GM18511 (cell line): ENCODE measurements around the gene ZNF366.

Experiments
- ATAC-seq: cut with Tn5 transposase; IDR thresholded peaks from one replicate; pipeline ENCODE4 v1.9.1; 2021; ENCODE audit warnings: mild to moderate bottlenecking, moderate library complexity; ENCODE audit not compliant: unreplicated experiment

ZNF366 gene, protein sequence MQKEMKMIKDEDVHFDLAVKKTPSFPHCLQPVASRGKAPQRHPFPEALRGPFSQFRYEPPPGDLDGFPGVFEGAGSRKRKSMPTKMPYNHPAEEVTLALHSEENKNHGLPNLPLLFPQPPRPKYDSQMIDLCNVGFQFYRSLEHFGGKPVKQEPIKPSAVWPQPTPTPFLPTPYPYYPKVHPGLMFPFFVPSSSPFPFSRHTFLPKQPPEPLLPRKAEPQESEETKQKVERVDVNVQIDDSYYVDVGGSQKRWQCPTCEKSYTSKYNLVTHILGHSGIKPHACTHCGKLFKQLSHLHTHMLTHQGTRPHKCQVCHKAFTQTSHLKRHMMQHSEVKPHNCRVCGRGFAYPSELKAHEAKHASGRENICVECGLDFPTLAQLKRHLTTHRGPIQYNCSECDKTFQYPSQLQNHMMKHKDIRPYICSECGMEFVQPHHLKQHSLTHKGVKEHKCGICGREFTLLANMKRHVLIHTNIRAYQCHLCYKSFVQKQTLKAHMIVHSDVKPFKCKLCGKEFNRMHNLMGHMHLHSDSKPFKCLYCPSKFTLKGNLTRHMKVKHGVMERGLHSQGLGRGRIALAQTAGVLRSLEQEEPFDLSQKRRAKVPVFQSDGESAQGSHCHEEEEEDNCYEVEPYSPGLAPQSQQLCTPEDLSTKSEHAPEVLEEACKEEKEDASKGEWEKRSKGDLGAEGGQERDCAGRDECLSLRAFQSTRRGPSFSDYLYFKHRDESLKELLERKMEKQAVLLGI

DNA sequence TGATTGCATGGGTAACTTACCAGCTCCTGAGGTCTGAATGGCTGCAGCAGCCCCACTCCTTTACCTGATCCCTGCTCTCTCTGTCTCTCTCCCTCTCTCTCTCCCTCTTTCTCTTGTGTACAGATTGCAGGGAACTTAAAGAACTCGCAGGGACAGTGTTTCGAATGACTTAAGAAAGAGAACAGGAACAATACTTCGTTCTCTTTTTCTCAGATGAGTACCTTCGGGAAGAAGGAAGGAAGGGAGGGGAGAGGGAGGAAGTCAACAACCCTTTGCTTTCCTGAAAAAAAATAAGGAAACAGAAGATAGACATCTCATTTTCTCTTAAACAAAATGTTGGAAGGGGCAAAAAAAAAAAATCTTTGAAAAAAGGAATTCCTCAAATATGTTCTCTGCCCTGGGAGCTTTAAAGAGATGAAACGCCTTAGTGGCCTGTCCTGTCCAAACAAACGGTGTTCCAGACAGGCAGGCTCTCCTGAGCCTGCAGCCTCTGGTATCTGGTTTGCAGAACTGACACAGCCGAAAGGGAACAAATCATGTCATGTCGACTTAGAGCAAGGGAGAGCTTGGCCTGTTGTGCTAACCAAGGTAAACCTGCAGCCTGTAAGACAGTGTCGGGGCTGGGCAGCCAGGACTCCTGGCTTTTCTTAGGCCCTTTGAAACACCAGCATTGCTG is at the start of gene ZNF366:
ZNF366 (minus strand) TSS at position 180 of the 676 bp plus-strand sequence. CDS start 45,914 bp downstream, outside the sequence.
- no peak for ATAC-seq

DNA sequence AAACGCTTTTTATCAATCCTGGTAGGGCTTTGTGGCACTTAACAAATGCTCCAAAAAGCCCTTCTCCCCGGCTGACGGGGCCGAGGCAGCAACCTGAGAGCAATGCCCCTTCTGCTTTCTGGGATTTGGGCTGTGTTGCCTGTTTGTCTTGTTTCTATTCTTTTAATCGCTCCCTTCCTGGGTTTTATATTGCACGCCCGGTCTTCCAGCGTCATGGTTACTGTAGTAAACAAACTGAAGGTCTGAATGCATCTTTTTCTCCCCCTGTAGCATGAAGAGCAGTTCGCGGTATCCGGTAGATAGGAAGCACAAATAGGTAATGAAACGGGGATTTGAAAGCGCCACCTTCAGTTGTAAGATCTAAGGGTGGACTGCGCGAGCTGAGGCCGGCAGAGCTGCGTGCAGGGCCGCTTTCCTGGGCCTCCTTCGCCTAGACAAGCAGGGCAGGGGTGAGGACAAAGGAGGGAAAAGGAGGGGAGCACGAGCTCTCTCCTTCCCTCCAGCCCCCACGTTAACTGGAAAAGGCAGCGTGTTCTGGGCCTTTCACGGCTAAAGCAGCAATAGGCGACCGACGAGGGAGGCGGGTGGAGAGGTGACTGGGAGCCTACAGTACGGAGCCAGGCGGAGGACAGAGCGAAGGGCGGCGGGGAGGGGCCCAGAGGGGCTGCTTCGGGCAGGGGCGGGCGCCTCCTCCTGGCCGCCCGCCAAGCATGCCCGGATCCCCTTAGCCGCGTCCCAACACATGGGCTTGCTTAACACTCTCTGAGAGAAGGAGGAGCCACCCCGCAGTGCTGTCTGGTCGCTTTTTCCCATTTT is 49.3 kb upstream of the ZNF366 start:
- ATAC-seq = peak; percentile 84

DNA sequence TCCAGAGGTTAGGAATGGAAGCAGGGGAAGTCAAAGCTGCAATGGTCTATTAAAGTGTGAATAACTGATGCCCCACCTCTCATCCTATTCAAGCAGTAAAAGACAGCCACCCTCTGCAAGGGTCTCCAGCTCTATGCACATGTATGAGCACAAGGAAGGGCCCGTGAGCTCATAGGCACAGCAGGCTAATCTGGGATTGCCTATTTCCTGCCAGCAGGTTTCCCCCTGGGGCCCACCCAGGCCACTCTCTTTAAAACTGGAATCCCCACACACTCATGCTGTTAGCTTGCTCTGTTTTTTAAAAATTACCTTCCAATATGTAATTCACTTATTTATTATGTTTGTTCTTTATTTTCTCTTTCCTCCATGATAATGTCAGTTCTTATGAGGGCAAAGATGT is 48.7 kb upstream of the ZNF366 start:
- ATAC-seq = no peak

DNA sequence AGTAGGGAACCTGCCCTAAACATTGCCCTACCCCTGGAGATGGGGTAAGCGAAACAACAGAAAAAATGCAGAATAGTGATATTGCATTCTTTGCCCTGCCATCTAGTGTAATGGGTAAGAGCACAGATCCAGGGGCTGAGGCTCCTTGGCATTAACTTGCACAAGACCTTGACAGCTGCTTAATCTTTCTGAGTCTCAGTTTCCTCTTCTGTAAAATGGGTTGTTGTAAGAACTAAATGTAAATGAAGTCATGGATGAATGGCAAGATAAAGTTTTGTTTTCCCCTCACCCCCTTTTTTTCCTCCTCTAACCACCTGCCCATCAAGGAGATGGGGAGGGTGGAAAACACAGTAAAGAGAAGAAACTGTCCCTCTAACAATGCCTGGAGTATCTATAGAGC is 47.7 kb upstream of the ZNF366 start:
- ATAC-seq = no peak

DNA sequence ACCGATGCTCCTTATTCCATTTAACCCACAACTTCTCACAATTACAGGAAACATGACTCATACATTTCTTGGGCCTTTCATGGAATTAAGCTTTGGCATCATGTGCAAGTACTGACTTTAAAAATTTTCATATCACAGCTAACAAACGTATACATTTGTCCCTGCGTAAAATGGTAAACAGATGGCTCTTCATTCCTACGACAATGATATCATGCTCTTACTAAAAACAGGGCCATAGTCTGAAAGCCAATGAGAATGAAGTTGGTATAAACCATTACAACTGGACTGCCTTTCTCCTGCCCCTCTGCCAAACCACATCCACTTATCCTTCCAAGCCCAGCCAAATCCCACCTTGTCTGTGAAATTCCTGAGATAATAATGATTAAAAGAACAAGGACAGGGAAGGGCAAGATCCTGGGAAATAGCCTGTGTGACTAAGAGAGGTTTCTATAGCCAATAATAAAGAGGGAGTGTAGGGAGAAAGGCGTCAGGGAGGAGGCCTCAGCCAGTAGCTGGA is 44.9 kb upstream of the ZNF366 start:
- ATAC-seq = no peak

DNA sequence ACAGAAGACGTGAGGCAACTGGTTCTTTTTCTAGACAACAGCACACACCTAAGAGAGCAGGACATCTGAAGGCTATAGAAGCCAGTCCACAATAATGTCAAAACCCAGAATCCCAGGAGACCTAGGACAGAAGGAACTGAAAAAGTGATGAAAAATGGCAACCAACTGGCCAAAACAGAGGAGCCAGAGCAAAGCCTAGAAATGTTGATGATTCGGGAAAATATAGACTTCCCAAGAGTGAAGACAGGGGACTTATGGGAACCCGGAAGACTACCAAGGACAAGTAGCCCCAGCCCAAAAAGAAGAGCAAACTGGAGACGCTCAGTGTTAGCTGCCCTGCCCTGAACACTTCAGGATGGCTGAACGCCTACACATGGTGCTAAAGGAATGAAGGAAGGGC is 43.4 kb upstream of the ZNF366 start:
- ATAC-seq = no peak

DNA sequence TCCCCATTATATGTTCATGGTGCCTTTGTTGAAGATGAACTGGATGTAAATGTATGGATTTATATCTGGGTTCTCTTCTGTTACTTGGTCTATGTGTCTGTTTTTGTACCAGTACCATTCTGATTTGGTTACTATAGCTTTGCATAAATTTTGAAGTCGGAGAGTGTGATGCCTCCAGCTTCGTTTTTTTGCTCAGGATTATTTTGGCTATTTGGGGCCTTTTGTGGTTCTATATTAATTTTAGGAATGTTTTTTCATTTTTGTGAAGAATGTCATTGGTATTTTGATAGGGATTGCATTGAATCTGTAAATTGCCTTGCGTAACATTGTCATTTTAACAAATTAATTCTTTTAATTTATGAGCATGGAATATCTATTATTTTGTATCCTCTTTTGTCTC is 36.6 kb upstream of the ZNF366 start:
- ATAC-seq = no peak

DNA sequence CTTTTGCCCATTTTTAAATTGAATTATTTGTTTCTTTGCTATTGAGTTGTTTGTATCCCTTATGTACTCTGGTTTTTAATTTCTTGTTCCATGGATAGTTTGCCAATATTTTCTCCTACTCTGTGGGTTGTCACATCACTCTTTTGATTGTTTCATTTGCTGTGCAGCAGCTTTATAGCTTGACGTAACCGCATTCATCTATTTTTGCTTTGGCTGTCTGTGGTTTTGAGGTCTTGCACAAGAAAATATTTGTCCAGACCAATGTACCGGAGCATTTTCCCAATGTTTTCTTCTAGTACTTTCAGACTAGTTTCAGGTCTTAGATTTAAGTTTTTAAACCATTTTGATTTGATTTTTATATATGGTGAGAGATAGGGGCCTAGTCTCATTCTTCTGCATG is 36.2 kb upstream of the ZNF366 start:
- ATAC-seq = no peak

DNA sequence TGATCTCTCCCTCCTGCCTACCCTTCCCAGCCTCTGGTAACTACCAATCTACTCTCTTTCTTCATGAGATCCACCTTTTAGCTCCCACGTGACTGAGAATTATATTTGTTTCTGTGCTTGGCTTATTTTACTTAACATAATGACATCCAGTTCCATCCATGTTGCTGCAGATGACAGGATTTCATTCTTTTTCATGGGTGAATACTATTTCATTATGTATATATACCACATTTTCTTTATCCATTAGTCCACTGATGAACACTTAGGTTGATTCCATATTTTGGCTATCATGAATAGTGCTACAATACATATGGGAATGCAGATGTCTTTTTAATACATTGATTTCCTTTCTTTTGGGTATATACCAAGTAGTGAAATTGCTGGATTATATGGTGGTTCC is 35.5 kb upstream of the ZNF366 start:
- ATAC-seq = no peak

DNA sequence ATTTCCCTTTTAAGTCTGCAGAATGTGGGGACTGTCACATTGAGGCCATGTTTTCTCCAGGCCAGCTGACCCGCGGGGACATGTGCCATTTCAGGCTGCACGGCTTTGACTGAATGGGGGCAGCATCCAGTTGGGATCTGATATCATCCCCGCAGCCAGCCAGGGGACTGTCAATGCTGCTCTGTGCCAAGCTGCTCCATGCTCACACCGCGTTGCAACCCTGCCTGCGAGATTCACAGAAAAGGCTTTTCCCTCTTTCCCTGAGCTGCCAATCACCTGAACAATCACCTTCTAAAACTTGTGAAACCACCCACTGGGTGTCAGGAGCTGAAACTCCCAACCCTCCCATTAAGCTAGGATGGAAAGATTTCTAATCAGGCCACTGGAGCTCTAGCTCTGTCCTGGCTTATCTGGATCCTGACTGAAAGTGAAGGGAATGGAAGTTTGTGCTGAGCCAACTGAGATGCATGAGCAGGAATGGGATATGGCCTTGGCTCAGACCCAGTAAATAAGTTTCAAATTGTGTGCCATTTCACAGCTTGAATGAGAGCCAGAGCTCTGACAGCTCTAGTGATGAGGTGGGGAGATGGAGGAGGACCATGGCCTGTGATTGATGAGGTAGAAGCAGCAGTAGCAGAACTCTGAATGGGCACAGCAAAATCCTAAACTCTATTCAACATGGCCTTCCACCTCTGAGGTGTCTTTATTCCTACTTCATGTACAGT is 34.5 kb upstream of the ZNF366 start:
- ATAC-seq = no peak

DNA sequence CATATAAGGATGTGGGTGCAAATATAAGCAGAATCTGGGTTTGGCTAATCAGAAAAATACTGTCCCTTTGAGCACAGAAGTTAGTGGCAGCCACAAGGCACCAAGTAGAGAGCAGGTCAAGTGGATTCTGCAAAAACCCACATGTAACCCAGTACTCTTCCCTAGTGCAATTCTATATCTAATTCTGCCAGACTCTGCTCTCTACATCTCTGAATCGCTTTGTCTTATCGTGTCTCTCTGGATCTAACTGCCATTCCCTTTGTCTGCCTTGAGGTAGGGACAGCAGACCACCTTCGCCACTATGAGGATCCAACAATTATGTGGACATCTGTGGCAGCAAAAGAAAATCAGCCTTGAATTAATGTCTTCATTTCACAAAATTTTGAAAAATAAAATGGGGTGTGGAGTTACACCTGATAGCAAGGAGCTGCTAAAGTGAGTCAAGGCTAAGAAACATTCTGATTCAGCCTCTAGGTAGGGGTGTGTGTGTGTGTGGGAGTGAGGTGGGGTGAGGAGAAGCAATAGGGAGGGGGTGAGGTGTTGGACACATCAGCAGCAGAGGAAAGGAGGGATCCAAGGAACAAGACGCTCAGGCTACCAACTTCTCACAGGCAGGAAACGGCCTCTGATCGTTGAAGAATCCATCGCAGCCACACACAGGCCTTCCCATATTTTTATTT is 33.7 kb upstream of the ZNF366 start:
- no peak for ATAC-seq

DNA sequence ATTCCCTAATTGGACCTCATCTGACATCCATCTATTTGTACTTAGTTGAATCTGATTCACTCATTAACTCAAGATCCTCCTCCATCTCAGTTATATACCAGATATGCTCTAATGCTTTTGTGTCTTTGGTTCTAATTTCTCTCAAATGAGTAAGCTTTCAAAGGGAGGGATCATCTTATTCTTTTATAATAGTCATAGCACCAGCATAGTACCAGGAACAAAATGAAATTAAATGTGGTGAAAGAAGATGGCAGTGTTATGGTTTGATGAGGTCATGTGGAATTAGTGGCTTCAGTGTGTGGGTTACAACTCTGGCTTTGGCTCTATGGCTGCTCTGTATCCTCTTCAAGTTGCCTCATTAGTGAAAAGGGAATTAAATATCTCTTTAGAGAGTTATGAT is 32.5 kb upstream of the ZNF366 start:
- ATAC-seq = no peak

DNA sequence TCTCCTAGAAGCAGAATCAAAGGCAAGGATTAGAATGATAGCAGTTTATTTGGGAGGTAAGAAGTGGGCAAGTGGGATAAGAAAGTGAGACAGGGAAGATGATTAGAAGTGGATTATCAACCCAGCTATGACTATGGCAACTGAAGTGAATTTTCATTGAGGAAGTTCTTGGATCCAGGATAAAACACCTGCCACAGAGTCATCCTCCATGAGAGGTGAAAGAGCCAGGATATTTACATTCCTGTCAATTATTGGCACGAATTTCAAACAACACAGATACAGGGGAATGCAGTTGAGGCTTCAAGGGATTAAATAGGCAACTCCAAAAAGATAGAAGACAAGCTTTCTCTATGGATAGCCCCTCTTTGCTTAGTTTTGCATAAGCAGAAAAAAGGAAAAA is 31.8 kb upstream of the ZNF366 start:
- no peak for ATAC-seq

DNA sequence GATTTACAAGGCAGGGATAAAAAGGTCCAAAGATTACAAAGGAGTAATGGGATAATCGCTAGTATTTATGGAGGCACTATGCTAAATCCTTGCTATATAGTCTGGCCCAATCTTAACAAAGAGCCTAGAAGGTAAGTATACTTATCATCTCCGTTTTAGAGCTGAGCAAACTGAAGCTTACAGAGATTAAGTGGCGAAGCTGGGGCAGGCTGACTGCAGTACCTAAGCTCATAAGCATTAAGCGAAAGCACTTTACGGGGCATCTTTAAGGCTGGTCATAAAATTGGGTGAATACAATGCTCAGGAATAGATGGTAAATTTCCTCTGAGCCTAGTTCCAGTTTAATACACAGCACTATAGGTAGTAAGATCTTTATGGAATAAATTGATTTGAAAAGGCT is 30.0 kb upstream of the ZNF366 start:
- ATAC-seq = no peak

DNA sequence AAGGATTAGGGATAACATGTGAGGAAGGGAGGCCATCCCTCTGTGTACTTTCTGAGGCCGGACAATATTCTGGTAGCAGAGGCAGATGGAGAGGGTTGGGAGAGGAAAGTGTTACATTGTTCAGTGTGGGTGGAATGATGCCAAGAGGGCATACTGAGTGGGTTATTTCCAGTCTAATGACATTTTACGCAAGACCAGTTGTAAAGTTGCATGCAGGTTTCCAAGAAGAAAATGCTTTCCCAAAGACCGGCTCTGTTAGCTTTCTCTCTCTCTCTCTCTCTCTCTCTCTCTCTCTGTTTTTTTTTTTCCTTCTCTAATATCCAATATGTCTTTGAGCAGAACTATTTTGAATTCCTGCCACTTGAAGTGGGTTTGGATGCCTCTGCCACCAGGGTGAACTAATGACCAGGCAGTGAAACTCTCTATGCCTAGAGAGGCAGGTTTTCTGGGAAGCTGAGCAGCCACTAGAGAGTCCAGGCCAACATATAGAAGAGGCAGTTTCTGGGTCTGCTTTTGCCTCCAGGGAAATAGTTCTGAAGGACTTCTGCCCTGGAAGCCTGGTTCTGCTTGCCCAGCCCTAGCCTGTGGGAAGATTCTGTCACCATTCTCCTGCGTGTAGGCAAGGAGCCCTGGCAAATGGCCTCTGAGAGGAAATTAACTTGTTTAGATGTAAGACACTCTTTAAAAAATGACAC is 24.4 kb upstream of the ZNF366 start:
- ATAC-seq = no peak

DNA sequence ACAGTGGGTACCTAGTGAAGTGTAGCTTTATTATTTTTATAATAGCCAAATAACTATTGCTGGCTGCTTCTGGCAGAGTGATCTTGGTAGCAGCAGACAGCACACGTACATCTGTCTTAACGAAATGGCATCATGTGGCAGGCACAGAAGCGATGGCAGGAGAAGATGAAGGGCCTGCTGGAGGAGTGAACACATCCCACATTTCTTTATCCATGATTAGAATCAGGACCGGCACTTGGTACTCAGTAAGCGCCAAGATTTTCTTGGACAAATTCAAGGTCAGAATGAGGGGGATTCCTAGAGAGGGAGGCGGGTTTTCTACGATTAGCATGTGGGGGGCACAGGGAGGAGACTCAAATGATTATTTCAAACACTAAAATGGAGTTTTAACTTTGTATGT is 23.0 kb upstream of the ZNF366 start:
- ATAC-seq = no peak

DNA sequence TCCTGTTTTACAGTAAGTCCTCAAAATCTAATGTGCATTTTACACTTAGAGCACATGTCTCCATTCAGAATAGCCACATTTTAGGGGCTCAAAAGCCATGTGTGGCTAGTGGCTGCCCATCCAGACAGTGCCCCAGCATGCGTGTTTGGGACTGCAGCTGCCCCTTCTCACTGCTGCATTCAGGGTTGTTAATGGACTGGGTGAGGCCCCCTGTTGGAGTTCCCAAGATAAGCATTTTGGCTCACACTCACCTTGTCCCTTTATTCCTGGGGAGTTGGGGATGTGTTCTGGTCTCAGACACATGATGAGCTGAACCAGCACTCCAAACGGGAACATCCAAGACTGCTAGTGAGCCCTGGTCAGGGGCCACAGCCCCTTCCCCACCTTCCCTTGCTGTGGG is 22.2 kb upstream of the ZNF366 start:
- no peak for ATAC-seq

DNA sequence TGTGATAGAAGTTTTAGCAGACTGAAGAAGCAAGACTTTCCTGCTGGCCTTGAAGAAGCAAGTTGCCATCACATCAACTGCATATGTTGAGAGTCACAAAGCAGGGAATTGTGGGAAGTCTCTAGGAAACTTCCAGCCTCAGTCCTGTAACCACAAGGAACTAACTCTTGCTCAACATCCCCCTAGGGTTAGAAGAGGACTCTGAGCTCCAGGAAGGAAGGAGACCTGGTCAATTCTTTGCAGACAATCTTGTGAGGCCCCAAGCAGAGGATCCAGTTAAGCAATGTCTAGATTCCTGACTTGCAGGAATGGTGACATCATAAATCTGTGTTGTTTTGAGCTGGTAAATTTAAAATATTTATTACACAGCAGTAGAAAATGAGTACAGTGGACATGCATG is 18.6 kb upstream of the ZNF366 start:
- ATAC-seq = no peak
